Uterus (tissue), 2 donors: ENCODE results near the gene TUBB3.

ENCODE experiments used
- CTCF ChIP-seq, 4 experiments: fragments of 200-600 bp in 2 of 4; fragments of 450-650 bp in 2 of 4; sonication (generic) in 2 of 4; IDR thresholded peaks; one replicate each; pipeline ENCODE4 v1.5.1; 2016 to 2019; ENCODE audit warnings: antibody characterized with exemption in 4 of 4, mild to moderate bottlenecking in 2 of 4, moderate library complexity in 1 of 4
- POLR2A ChIP-seq, 2 donors: fragments of 450-650 bp; IDR thresholded peaks; one replicate each; pipeline ENCODE4 v1.6.1; 2016; ENCODE audit warnings: antibody characterized with exemption in 2 of 2, mild to moderate bottlenecking in 1 of 2, moderate library complexity in 1 of 2

GRCh38 chr16:89969741-89970410 is 46.7 kb downstream of the TUBB3 start:
- no peak for TF ChIP-seq CTCF (IDR thresholded peaks at IDR 0.05)
- TF ChIP-seq POLR2A (IDR thresholded peaks at IDR 0.05): no peak
